Germinal center (tissue), 1 donor: Measurements from ENCODE around the gene AGBL4.

Source experiments
- DNase-seq: peaks from one replicate; pipeline ENCODE4 v3.0.0; 2012; ENCODE audit warnings: mixed read lengths, low spot score

Gene AGBL4

GRCh38 chr1:48830715-48831114, 1193.0 kb downstream of the AGBL4 start:
- DNase-seq, result no peak

- no peak for DNase-seq
Observed at GRCh38 chr1:48829446-48829845, 1194.3 kb downstream of the AGBL4 start.

- no peak for DNase-seq
Observed at GRCh38 chr1:48823168-48823567, 1200.6 kb downstream of the AGBL4 start.

- no peak for DNase-seq
Observed at GRCh38 chr1:48820491-48820890, 1203.3 kb downstream of the AGBL4 start.

GRCh38 chr1:48817505-48818114, 1206.1 kb downstream of the AGBL4 start:
- DNase-seq, result peak; percentile 39

- no peak for DNase-seq
Observed at GRCh38 chr1:48810740-48811139, 1213.0 kb downstream of the AGBL4 start.

GRCh38 chr1:48808496-48808895, 1215.3 kb downstream of the AGBL4 start:
- DNase-seq, result no peak

- DNase-seq, result no peak
Observed at GRCh38 chr1:48807554-48808260, 1216.0 kb downstream of the AGBL4 start.

GRCh38 chr1:48803474-48803873, 1220.3 kb downstream of the AGBL4 start:
- DNase-seq, result no peak

GRCh38 chr1:48794816-48795215, 1228.9 kb downstream of the AGBL4 start:
- no peak for DNase-seq

GRCh38 chr1:48793863-48794262, 1229.9 kb downstream of the AGBL4 start:
- peak; percentile 77 for DNase-seq

- DNase-seq, result no peak
Observed at GRCh38 chr1:48792961-48793360, 1230.8 kb downstream of the AGBL4 start.

GRCh38 chr1:48790397-48790796, 1233.4 kb downstream of the AGBL4 start:
- no peak for DNase-seq

GRCh38 chr1:48789903-48790302, 1233.9 kb downstream of the AGBL4 start:
- no peak for DNase-seq

GRCh38 chr1:48785869-48786268, 1237.9 kb downstream of the AGBL4 start:
- no peak for DNase-seq

- DNase-seq, result no peak
Observed at GRCh38 chr1:48784301-48784700, 1239.5 kb downstream of the AGBL4 start.

GRCh38 chr1:48777219-48777895, 1246.4 kb downstream of the AGBL4 start:
- DNase-seq, result no peak

- DNase-seq, result peak; percentile 77
Observed at GRCh38 chr1:48776393-48777218, 1247.1 kb downstream of the AGBL4 start, which contains the start of gene BEND5. TSS of gene BEND5 (minus strand) at chr1:48776891. CDS start at chr1:48776831, 60 bp downstream.

- no peak for DNase-seq
Observed at GRCh38 chr1:48775831-48776392, 1247.8 kb downstream of the AGBL4 start.

- DNase-seq, result no peak
Observed at GRCh38 chr1:48773133-48773532, 1250.6 kb downstream of the AGBL4 start.

- DNase-seq, result no peak
Observed at GRCh38 chr1:48772211-48772610, 1251.5 kb downstream of the AGBL4 start.

- no peak for DNase-seq
Observed at GRCh38 chr1:48771561-48771960, 1252.2 kb downstream of the AGBL4 start.
